HG03521 (cell line): Measurements from ENCODE around the gene MCCC1.
"Not testable (repeated sequence)": the region's sequence is repeated elsewhere in the genome, so short reads cannot be mapped to it uniquely, and the experiment has no call there.

Experiments
- ATAC-seq: cut with Tn5 transposase; IDR thresholded peaks from one replicate; pipeline ENCODE4 v1.9.1; 2021; ENCODE audit warnings: mild to moderate bottlenecking, moderate library complexity; ENCODE audit not compliant: unreplicated experiment

Gene MCCC1

DNA sequence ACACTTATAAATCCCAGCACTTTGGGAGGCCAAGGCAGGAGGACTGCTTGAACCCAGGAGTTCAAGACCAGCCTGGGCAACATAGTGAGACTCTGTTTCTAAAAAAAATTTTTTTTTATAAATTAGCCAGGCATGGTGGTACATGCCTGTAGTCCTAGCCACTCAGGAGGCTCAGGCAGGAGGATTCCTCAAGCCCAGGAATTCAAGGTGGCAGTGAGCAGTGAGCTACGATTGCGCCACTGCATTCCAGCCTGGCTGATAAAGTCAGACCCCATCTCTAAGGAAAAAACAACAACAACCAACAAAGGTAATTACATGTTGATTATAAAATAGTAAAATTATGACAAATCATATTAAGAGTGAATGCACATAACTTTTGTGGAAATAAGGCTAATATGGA is 40.9 kb downstream of the MCCC1 start:
- no peak for ATAC-seq

DNA sequence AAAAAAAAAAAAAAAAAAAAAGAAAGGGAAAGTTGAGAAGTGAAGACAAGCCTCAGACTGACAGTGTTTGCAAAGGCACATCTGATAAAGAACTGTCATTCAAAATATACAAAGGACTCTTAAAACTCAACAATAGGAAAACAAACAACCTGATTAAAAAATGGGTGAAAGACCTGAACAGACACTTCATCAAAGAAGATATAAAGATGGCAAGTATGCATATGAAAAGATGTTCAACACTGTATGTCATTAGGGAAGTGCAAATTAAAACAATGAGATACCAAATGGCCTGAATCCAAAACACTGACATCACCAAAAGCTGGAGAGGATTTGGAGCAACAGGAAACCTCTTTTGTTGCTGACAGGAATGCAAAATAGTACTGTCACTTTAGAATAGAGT is 48.6 kb downstream of the MCCC1 start:
- ATAC-seq = no peak

DNA sequence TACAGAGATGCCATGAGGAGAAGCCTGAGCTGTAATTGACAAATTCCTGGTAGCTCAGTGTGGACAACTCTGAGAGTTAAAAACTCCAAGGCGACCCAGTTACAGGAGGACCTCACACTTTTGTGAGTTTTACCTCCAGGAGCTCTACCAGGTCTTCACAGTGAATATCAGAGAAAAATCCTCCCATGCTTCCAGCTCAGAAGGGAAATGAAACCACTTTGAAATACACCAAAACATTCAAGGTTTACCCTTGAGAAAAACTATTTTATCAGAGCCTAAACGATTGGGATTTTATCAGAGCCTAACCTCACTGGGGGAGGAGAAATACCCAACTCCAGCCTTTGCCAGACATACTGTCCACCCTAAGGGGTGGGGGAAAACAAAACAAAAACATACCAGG is 52.4 kb downstream of the MCCC1 start:
- ATAC-seq = no peak

DNA sequence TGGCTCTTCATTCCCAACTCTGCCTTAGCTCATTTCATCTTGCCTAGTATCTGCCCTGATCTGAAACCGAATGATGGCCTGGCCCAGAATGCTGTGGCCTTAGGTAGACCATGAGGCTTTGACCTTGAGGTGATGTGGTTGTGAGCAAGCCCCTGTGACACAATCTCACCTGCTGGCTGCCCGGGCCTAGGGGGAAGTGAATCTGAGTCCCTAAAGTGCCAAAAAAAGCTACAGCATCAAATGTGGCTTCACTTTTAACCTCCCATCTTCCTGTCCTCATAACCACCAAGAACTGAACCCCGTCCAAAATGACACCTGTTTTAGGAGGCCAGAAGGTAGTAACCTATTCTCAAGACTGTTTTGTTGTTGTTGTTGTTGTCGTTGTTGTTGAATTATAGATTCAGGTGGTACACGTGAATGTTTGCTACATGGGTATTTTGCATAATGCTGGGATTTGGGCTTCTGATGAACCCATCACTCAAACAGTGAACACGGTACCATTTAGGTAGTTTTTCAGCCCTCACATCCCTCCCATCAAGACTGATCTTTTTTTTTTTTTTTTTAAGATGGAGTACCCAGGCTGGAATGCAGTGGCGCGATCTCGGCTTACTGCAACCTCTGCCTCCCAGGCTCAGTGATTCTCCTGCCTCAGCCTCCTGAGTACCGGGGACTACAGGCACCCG is 54.6 kb downstream of the MCCC1 start:
- peak; percentile 96 for ATAC-seq

DNA sequence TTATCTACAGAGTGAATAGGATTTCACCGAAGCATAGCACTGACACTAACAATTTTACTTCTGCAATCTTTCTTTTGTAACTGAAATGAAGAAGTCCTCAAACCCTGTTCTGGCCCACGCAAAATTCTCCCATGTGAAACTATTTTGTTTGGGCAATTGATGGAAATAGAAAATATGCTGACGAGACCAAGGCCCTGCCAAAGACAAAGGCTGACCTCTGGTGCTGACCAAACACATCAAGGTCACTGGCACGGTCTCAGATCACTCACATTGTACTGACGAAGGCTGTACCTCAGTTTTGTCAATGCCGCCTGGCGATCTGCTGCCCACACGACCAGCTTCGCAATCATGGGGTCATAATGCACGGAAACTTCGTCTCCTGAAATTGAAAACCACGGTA is 60.5 kb downstream of the MCCC1 start:
- ATAC-seq = no peak

DNA sequence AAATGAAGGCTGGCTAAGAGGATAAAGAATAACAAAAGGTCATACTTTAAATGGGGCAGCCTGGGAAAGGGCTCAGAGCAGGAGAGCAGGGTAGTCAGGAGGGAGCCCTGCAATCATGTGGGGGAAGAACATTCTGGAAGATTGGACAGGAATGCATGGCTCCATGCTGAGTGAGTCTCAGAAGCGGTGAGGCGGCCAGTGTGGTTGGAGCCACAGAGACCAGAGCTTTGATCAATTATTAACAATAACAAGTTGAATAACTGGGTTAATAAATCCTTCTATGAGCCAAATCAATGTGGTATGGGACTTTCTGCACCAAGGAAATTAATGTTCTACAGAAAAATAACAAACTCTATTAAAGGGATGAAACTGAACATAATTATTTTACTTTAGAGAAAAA is 61.1 kb downstream of the MCCC1 start:
- no peak for ATAC-seq

DNA sequence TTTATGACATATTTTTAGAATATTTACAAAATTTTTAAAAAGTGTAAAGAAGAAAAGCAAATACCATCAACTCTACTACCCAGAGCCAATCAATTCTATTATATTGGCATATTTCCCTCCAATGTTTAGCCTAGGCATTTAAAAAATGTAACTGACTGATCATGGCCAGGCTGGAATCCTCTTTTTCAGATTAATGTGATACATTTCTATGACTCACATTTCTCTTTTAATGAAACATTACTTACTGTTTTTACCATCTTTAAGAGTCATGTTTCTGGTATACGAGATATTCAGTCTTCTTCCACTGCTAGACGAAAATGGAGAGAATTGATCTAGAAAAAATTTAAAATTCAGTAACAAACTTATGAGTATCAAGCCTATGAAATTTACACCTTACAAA is 65.5 kb downstream of the MCCC1 start:
- ATAC-seq = no peak

DNA sequence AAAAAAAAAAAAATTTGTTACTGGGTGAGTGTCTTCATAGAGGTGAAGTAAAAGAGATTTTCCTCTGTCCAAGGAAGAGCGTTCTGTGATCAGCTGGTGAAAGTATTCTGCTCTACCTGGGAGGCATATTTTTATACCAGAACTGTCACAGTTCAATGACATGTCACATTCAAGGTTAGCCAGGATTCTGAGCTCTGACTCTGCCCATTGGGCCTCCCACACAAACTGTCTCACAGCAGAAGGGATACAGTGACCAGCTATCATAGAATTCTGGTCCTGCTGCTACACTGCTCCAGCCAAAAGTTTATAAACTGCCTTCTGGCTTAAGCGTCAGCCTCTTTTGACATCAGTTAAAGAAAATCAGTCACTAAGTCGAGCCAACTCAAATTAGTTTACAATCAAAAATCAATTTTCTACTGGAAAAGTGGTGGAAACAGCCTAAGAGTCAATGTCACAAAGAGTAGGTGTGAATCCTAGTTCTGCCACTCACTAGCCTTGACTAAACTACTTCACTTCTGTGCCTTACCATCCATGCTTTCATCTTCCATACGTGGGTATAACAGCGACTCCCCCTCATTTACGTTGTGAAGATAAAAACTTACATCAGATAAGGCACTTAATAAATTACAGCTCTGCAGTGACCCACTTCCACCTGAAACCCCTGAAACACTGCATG is 66.3 kb downstream of the MCCC1 start:
- ATAC-seq = no peak

DNA sequence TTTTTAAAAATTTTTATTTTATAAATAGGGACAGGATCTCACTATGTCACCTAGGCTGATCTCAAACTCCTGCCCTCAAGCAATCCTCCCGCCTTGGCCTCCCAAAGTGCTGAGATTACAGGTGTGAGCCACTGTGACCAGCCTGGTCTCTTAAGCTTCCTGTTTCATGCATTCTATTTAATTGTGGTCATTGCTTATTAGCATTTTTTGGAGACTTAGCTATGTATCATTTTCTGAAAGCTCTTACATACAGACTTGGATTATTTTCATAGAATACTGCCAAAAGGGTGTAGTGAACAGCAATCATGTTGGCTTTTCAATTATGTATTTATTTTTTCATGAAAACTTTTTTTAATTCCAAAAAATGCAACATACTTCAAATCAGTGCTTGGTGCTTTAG is 67.5 kb downstream of the MCCC1 start:
- ATAC-seq = no peak

DNA sequence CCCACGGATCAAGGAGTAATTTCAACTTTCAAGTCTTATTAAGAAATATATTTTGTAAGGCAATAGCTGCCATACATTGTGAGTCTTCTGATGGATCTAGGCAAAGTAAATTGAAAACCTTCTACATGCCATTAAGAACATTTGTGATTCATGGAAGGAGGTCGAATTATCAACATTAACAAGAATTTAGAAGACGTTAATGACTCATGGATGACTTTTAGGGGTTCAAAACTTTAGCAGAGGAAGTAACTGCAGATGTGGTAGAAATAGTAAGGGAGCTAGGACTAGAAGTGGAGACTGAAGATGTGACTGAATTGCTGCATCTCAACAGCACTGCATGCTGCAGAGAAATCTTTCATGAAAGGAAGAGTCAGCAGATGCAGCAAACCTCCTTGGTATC is 70.9 kb downstream of the MCCC1 start:
- ATAC-seq = no peak

DNA sequence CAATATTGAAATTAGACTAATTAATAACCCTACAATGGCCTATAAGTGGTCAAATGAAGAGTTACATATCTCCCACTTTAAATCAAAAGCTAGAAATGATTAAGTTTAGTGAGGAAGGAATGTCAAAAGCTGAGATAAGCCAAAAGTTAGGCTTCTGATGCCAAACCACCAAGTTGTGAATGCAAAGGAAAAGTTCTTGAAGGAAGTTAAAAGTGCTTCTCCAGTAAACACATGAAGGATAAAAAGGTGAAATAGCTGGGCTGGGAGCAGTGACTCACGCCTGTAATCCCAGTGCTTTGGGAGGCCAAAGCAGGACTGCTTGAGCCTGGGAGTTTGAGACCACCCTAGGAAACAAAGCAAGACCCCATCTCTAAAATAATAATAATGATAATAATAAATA is 72.0 kb downstream of the MCCC1 start:
- ATAC-seq = no peak

DNA sequence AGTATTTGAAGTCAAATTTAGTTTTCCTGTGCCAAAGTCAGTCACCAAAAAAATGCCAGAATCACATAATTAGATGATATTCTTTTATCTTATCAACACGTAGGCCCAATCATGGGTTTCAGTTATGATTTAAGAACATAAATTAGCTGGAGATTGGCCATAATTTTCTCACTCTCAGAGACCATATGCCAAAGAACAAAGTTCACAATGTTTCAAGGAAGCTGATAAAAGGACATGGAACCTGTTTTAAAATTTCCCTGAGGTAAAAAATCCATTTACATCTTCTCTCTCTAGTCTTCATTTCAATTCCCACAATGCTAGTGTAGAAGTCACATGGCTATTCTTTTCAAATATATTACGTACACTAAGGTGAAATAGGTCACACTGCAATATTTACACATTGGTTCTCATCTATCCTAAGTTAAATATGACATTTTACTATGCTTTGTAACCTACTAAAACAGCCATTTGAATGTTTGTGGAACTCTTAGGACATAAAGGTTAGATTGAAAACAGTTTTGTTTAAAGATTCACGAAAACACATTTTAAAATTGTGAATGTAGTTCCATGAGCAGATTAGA is 76.3 kb downstream of the MCCC1 start:
- no peak for ATAC-seq

DNA sequence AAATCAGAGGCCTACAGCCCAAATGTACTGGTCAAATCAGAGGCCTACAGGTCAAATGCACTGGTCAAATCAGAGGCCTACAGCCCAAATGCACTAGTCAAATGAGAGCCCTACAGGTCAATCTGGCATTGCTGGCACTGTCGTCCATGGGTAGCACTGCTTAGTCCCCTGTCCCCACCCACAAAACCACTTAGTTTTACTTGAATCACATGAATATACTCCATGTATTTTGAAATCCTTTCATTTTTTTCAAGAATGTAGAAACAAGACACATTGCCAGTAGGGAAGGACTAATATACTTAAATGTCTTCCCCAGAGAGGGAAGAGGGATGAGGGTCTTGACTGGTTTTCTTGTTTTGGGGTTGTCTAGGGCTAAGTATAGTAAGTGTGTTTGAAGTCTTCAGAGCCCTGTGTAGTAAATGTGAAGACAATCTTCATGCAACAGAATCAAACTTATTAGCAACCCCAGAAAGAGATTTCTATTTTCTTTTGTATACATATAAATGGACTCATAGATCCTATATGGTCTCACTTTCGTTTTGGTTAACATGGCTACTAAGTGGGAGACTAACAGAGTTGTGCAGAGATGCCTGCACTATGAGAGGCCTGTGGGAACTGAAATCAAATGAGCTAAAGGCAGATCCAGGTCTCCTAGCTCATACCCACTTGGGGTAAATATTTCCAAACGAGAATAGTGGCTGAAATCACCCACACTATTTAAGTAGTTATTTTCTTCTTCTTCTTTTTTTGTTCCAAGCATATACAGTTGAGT is 80.7 kb downstream of the MCCC1 start:
- ATAC-seq = no peak

DNA sequence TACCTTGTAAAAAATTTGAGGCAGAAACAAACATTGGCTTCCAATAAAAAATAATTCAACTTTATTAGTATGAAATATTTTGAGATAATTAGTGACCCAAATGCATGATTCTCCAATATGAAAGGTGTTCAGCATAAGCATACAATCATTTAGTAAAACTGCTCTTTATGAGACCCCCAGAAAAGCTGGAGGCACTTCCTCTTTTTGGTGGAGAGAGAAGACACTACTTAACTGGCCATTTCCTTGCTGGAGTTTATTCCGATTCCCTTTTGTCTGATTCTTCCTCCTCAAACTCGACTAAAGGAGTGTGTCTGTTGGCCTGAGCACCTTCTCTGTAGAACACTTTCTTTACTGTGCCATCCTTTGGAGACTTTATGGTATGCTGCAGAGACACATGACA is 84.1 kb downstream of the MCCC1 start:
- ATAC-seq = no peak

DNA sequence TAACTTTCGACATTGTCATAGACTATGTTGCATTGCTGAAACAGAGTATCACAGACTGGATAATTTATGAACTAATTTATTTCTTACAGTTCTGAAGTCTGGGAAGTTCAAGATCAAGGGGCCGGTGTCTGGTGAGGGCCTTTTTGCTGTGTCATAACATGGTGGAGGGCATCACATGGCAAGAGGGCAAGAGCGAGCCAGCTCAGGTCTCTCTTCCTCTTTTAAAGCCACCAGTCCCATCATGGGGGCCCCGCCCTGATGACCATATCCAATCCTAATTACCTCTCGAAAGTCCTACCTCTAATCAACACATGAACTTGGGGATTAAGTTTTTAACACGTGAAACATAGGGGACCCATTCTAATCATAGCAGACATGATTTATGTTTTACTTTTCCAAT is 85.4 kb downstream of the MCCC1 start:
- no peak for ATAC-seq

DNA sequence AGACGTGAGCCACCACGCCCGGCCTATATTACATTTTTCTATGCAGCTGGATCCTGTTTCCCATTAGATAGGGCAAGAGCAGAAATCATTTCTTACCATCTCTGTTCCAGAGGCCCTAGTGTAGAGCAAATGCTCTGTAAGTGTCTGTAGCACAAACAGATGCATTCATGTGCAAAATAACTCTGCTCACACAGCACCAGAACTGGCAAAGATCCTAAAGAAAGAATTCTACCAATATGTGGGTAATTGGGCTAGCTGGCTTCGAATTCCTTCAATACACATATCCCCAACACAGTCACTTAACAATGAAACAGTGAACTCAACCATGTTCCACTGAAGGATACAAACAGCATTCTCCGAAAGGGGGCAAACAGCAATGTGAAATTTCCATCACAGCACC is 86.2 kb downstream of the MCCC1 start:
- ATAC-seq = no peak

DNA sequence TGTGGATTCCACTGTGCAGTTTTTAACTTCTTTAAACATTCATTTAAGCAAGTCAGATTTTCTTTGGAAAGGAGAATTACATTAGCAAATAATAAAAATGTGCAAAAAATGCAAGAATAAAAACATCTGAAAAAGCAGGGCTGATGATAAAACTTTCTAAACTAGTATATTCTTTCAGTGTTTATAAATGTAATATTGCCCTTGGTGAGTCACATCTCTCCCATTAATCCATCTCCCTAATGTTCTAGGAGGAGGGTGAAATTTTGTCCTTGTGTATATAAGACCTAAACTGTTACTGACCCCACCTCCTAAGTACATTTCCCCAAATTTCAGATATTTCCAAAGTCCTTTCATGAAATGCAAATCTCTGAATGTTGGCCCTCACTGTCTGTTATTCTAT is 90.5 kb downstream of the MCCC1 start:
- no peak for ATAC-seq

DNA sequence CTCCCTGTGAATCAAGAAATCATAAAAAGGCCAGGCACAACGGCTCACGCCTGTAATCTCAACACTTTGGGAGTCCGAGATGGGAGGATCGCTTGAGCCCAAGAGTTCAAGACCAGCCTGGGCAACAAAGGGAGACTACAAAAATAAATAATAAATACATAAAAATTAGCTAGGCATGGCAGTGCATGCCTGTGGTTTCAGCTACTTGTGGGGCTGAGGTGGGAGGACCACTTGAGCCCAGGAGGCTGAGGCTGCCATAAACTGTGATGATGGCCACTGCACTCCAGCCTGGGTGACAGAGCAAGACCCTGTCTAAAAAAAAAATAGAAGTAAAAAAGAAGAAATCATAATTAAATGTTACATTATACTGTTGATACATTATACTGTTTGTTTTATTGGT is 91.0 kb downstream of the MCCC1 start:
- no peak for ATAC-seq

DNA sequence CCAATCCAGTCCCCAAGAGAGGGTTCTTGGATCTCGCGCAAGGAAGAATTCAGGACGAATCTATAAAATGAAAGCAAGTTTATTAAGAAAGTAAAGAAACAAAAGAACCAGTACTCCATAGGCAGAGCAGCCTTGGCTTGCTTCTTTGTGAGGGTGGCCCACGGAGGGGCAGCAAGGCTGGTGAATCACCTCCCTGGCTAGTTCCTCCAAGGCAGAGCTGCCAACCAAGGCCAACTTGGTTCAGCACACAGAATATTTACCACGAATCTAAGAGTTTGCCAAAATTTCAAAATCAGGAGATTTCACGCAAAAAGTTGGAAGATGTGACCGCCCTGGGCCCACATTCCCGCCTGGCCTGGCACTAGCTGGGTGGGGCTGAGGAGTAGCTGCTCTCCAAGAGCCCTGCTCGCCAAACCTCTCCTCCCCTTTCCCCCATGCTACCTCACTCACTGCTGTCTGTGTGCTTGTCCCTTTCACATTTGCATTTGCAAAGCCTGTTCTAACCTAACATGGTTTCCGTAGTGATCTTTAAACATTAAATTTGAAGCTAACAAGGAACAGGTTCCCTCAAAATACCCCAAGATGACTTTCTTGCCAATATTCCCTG is 92.8 kb downstream of the MCCC1 start:
- no peak for ATAC-seq

DNA sequence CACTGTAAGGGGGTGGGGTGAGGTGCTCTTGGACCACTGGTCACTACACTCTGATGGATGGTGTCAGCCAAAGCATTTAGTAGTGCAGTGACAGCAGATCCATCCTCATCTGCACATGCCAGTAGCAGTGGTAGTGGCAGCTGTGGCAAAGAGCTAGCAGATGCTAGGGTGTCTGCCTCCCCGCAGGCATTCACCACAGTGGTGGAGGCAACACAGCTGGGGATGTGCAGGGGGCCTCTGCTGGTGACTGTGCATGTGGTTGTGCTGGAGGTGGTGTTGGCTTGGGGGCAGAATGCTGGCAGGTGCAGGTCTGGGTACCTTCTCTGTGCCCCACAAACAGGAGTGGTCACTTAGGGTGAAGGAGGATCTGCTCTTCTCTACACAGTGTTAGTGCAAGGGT is 99.5 kb downstream of the MCCC1 start:
- no peak for ATAC-seq

DNA sequence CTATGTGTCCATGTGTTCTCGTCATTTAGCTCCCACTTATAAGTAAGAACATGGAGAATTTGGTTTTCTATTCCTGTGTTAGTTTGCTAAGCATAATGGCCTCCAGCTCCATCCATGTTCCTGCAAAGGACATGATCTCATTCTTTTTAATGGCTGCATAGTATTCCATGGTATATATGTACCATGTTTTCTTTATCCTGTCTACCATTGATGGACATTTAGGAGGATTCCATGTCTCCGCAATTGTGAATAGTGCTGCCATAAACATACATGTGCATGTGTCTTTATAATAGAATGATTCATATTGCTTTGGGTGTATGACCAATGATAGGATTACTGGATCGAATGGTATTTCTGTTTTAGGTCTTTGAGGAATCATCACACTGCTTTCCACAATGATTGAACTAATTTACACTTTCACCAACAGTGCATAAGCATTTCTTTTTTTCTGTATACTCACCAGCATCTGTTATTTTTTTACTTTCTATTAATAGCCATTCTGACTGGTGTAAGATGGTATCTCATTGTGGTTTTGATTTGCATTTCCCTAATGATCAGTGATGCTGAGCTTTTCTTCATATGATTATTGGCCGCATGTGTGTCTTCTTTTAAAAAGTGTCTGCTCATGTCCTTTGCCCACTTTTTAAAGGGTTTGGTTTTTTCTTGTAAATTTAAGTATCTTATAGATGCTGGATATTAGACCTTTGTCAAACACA is 105.7 kb downstream of the MCCC1 start:
- ATAC-seq = not testable (repeated sequence)
